ENCODE results near the gene RCBTB1. TPM values are rescaled to one million over a fixed set of nuclear protein-coding genes. Genes with fewer than 3 reads are reported as not detected.

The RCBTB1 gene
- total RNA-seq, 1 experiment from 2014 or later: 13.5 TPM

- H3K27ac ChIP-seq: no peak overlapping the region
- H3K4me1 ChIP-seq (replicated peaks): 0 out of 2 replicates have a peak, but pooled peaks cover 3% of the 10 kb centered on the region
- H3K4me3 ChIP-seq: no peak overlapping the region
- peak in 1 of 2 experiments; percentile 10 for DNase-seq (ENCODE audit: low read depth in 1 of 2, low spot score in 2 of 2)
- H3K9me3 ChIP-seq (replicated peaks): no peaks in the 10 kb centered on the region
- no peaks in the 10 kb centered on the region for H3K27me3 ChIP-seq (replicated peaks)
- H3K36me3 ChIP-seq: peaks cover 20% of the 10 kb centered on the region
These were observed 24.9 kb downstream of the RCBTB1 start for GRCh38 chr13:49560270-49561061.

- H3K4me1 ChIP-seq (replicated peaks): 0 out of 2 replicates have a peak, but pooled peaks cover 3% of the 10 kb centered on the region
- DNase-seq (ENCODE audit: low read depth in 1 of 2, low spot score in 2 of 2): no peak
- H3K27ac ChIP-seq: no peak overlapping the region
- H3K27me3 ChIP-seq (replicated peaks): no peaks in the 10 kb centered on the region
- H3K9me3 ChIP-seq (replicated peaks): no peaks in the 10 kb centered on the region
- peaks cover 28% of the 10 kb centered on the region for H3K36me3 ChIP-seq
- no peak overlapping the region for H3K4me3 ChIP-seq
These were observed 26.4 kb downstream of the RCBTB1 start for GRCh38 chr13:49559006-49559405.

GRCh38 chr13:49554387-49554786 is 31.0 kb downstream of the RCBTB1 start:
- peaks cover 31% of the 10 kb centered on the region for H3K36me3 ChIP-seq
- H3K27ac ChIP-seq: no peak overlapping the region

GRCh38 chr13:49553888-49554287 is 31.5 kb downstream of the RCBTB1 start:
- DNase-seq (ENCODE audit: low read depth in 1 of 2, low spot score in 2 of 2): no peak
- no peak overlapping the region for H3K4me3 ChIP-seq
- peaks cover 30% of the 10 kb centered on the region for H3K36me3 ChIP-seq
- no peak overlapping the region for H3K27ac ChIP-seq
- H3K9me3 ChIP-seq (replicated peaks): no peaks in the 10 kb centered on the region
- no peaks in the 10 kb centered on the region for H3K4me1 ChIP-seq (replicated peaks)
- H3K27me3 ChIP-seq (replicated peaks): no peaks in the 10 kb centered on the region

More at GRCh38 chr13:49554387-49554786, 31.0 kb downstream of the RCBTB1 start:
- H3K4me1 ChIP-seq (replicated peaks): no peaks in the 10 kb centered on the region
- H3K9me3 ChIP-seq (replicated peaks): no peaks in the 10 kb centered on the region
- no peak for DNase-seq (ENCODE audit: low read depth in 1 of 2, low spot score in 2 of 2)
- H3K27me3 ChIP-seq (replicated peaks): no peaks in the 10 kb centered on the region
- no peak overlapping the region for H3K4me3 ChIP-seq

GRCh38 chr13:49550942-49551644 is 34.3 kb downstream of the RCBTB1 start:
- Histone ChIP-seq H3K36me3 (peaks cover 23% of the 10 kb centered on the region; the same call in 1 of the 2 replicates), H3K4me3 (no peak overlapping the region), H3K4me1 (replicated peaks) (no peaks in the 10 kb centered on the region), H3K27ac (no peak overlapping the region), H3K27me3 (replicated peaks) (no peaks in the 10 kb centered on the region), H3K9me3 (replicated peaks) (no peaks in the 10 kb centered on the region)
- DNase-seq (ENCODE audit: low read depth in 1 of 2, low spot score in 2 of 2): no peak

- no peak overlapping the region for H3K4me3 ChIP-seq
- DNase-seq (ENCODE audit: low read depth in 1 of 2, low spot score in 2 of 2): no peak
- H3K27ac ChIP-seq: no peak overlapping the region
- H3K36me3 ChIP-seq: peaks cover 19% of the 10 kb centered on the region
- H3K27me3 ChIP-seq (replicated peaks): no peaks in the 10 kb centered on the region
- no peaks in the 10 kb centered on the region for H3K4me1 ChIP-seq (replicated peaks)
- no peaks in the 10 kb centered on the region for H3K9me3 ChIP-seq (replicated peaks)
These were observed 36.1 kb downstream of the RCBTB1 start for GRCh38 chr13:49549289-49549688.

- peaks cover 21% of the 10 kb centered on the region for H3K36me3 ChIP-seq
- no peak overlapping the region for H3K27ac ChIP-seq
- H3K9me3 ChIP-seq (replicated peaks): no peaks in the 10 kb centered on the region
- no peak for DNase-seq (ENCODE audit: low read depth in 1 of 2, low spot score in 2 of 2)
- H3K27me3 ChIP-seq (replicated peaks): no peaks in the 10 kb centered on the region
- H3K4me3 ChIP-seq: no peak overlapping the region
- H3K4me1 ChIP-seq (replicated peaks): no peaks in the 10 kb centered on the region
These were observed 38.8 kb downstream of the RCBTB1 start for GRCh38 chr13:49546561-49546960.

GRCh38 chr13:49545661-49546060 is 39.7 kb downstream of the RCBTB1 start:
- peaks cover 20% of the 10 kb centered on the region for H3K36me3 ChIP-seq
- peaks cover 5% of the 10 kb centered on the region for H3K4me1 ChIP-seq (replicated peaks)
- no peak for DNase-seq (ENCODE audit: low read depth in 1 of 2, low spot score in 2 of 2)
- no peak overlapping the region for H3K4me3 ChIP-seq
- H3K27me3 ChIP-seq (replicated peaks): no peaks in the 10 kb centered on the region
- H3K9me3 ChIP-seq (replicated peaks): no peaks in the 10 kb centered on the region
- H3K27ac ChIP-seq: no peak overlapping the region

GRCh38 chr13:49543656-49544055 is 41.7 kb downstream of the RCBTB1 start:
- no peak overlapping the region for H3K4me3 ChIP-seq
- H3K9me3 ChIP-seq (replicated peaks): no peaks in the 10 kb centered on the region
- H3K27me3 ChIP-seq (replicated peaks): no peaks in the 10 kb centered on the region
- no peak for DNase-seq (ENCODE audit: low read depth in 1 of 2, low spot score in 2 of 2)
- peaks cover 15% of the 10 kb centered on the region for H3K4me1 ChIP-seq (replicated peaks)
- peaks cover 21% of the 10 kb centered on the region for H3K36me3 ChIP-seq
- no peak overlapping the region for H3K27ac ChIP-seq

- no peaks in the 10 kb centered on the region for H3K27me3 ChIP-seq (replicated peaks)
- H3K36me3 ChIP-seq: peaks cover 25% of the 10 kb centered on the region
- H3K9me3 ChIP-seq (replicated peaks): no peaks in the 10 kb centered on the region
- H3K4me3 ChIP-seq: peak overlapping the region; percentile 24
- H3K27ac ChIP-seq: peak overlapping the region; percentile 83
- peaks cover 15% of the 10 kb centered on the region for H3K4me1 ChIP-seq (replicated peaks)
- peak; percentile 80 to 82 for DNase-seq (ENCODE audit: low read depth in 1 of 2, low spot score in 2 of 2)
These were observed 44.8 kb downstream of the RCBTB1 start for GRCh38 chr13:49540552-49540951.

GRCh38 chr13:49539746-49540145 is 45.6 kb downstream of the RCBTB1 start:
- peaks cover 26% of the 10 kb centered on the region for H3K36me3 ChIP-seq
- peak overlapping the region; percentile 83 for H3K27ac ChIP-seq
- peaks cover 15% of the 10 kb centered on the region for H3K4me1 ChIP-seq (replicated peaks)
- H3K4me3 ChIP-seq: no peak overlapping the region
- H3K9me3 ChIP-seq (replicated peaks): no peaks in the 10 kb centered on the region
- H3K27me3 ChIP-seq (replicated peaks): no peaks in the 10 kb centered on the region
- peak in 1 of 2 experiments; percentile 2 for DNase-seq (ENCODE audit: low read depth in 1 of 2, low spot score in 2 of 2)

GRCh38 chr13:49539313-49539712 is 46.0 kb downstream of the RCBTB1 start:
- Histone ChIP-seq H3K27me3 (replicated peaks) (no peaks in the 10 kb centered on the region), H3K4me1 (replicated peaks) (peaks cover 15% of the 10 kb centered on the region)
- DNase-seq (ENCODE audit: low read depth in 1 of 2, low spot score in 2 of 2): no peak

GRCh38 chr13:49538404-49538803 is 47.0 kb downstream of the RCBTB1 start:
- Histone ChIP-seq H3K4me3 (no peak overlapping the region), H3K27me3 (replicated peaks) (no peaks in the 10 kb centered on the region), H3K27ac (no peak overlapping the region), H3K36me3 (peaks cover 29% of the 10 kb centered on the region), H3K9me3 (replicated peaks) (no peaks in the 10 kb centered on the region), H3K4me1 (replicated peaks) (peaks cover 15% of the 10 kb centered on the region)
- DNase-seq (ENCODE audit: low read depth in 1 of 2, low spot score in 2 of 2): no peak

More at GRCh38 chr13:49539313-49539712, 46.0 kb downstream of the RCBTB1 start:
- Histone ChIP-seq H3K36me3 (peaks cover 26% of the 10 kb centered on the region), H3K27ac (0 out of 2 replicates have a peak overlapping the region, but pooled peaks have one; percentile 83), H3K9me3 (replicated peaks) (no peaks in the 10 kb centered on the region), H3K4me3 (no peak overlapping the region)
